Heart left ventricle (tissue), 13 donors: ENCODE data around the gene SLC19A1.

ENCODE experiments used
- POLR2A ChIP-seq, 2 donors: fragments of 450-650 bp; IDR thresholded peaks; one replicate each; pipeline ENCODE4 v1.6.1; 2017; ENCODE audit warnings: antibody characterized with exemption in 2 of 2, mild to moderate bottlenecking in 2 of 2, moderate library complexity in 2 of 2
- TF ChIP-seq, protein P1 (sequence below), 12 donors: fragments of 200-600 bp; sonication (generic) in 4 of 12; IDR thresholded peaks; one replicate each; pipeline versions ENCODE4 v1.5.0 to v1.8.0; 2018 to 2022; ENCODE audit warnings: antibody characterized with exemption in 12 of 12, mild to moderate bottlenecking in 5 of 12
- donor health status: ischemic (EF 13 %, LVEDD 7.1; RV severe dilation, severe dysfunction).
- donor health status: DM: no; HTN: yes; CAD: no.
- donor health status: DM: no; HTN: no; CAD: no.
- donor health status: ischemic (EF 25% LVEDD 6.9; RV normal size, moderate dysfunction).
- donor health status: ischemic (EF 25% LVEDD 5.7; RV mildly dilated, moderate dysfunction).
- donor health status: ischemic (EF 35%, LVEDD 5.7; RV mildly dilated, moderate dysfunction).
- donor health status: nonischemic (EF 11% LVEDD 7.7; RV severe dilation, severe dysfunction).
- donor health status: DM: yes; HTN: yes; CAD: no.
- donor health status: PGD.
- donor health status: ischemic (EF 29% LVEDD 5.4; RV normal size, mild dysfunction).
- donor health status: nonischemic (EF 23%, LVEDD 6.1; RV moderate dilation, normal function).

DNA sequence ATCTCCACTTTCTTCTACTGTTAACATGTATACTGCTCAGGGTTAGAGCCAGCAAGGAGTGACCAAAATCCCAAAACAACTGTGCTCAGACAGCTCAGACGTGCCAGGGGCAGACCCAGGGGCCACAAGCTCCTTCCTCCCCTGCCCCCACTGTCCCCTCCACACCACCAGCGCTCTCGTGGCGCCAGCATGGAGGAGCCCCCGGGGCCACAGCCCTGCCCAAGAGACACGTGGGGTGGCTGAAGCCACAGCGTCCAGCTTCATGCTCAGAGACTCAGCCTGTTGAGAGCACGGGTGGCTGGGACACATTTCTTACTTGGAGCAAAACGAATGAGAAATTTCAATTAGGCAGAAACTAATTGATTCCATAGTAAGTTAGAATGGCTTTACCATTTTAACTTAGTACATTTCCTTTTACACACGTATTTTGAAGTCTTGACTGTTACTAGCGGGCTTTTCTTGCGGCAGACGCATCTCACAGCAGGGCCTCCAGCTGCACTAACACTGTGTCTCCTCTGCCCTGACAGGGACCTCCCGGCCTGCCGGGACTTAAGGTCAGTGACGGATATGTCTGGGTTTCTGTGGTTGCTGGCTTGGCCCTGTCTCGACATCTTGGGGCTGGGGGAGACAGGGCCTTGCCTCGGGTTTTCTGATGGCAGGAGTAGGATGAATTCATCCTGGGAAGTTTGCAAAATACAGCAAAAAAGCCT, 54.2 kb downstream of the SLC19A1 start:
- TF ChIP-seq POLR2A (IDR thresholded peaks at IDR 0.05): no peak
- TF ChIP-seq, protein P1, sequence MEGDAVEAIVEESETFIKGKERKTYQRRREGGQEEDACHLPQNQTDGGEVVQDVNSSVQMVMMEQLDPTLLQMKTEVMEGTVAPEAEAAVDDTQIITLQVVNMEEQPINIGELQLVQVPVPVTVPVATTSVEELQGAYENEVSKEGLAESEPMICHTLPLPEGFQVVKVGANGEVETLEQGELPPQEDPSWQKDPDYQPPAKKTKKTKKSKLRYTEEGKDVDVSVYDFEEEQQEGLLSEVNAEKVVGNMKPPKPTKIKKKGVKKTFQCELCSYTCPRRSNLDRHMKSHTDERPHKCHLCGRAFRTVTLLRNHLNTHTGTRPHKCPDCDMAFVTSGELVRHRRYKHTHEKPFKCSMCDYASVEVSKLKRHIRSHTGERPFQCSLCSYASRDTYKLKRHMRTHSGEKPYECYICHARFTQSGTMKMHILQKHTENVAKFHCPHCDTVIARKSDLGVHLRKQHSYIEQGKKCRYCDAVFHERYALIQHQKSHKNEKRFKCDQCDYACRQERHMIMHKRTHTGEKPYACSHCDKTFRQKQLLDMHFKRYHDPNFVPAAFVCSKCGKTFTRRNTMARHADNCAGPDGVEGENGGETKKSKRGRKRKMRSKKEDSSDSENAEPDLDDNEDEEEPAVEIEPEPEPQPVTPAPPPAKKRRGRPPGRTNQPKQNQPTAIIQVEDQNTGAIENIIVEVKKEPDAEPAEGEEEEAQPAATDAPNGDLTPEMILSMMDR (IDR thresholded peaks at IDR 0.05): no peak
